T-cell (primary cell): ENCODE measurements around the gene SF3B6. TPM values are rescaled to one million over a fixed set of nuclear protein-coding genes. Genes with fewer than 3 reads are reported as not detected.

Experiments
- ATAC-seq, 4 experiments: fragments of 200-7000 bp in 3 of 4; fragments of 150-1000 bp in 1 of 4; cut with Tn5 transposase; replicated peaks in 1 of 4; 1 replicate in 3 of 4; 2 replicates in 1 of 4; pipeline ENCODE4 v1.10.0; 2021; ENCODE audit warnings: moderate library complexity in 3 of 4, mild to moderate bottlenecking in 2 of 4, moderate number of reproducible peaks in 1 of 4
- CTCF ChIA-PET, 2 donors: fragments of 300-600 bp; sonication (Branson Sonifier 250); formaldehyde crosslinking; loops; one replicate each; lab custom pipeline; 2022; ENCODE audit warnings: antibody characterized with exemption in 2 of 2; lab: Charles Lee
- POLR2A ChIA-PET, 2 donors: fragments of 300-600 bp; sonication (Branson Sonifier 250); formaldehyde crosslinking; loops; one replicate each; lab custom pipeline; 2022; ENCODE audit warnings: antibody characterized with exemption in 2 of 2; lab: Charles Lee
- DNase-seq, 35 experiments: peaks; one replicate each; pipeline versions ENCODE4 v3.0.0 to v3.0.0-alpha.2; 2013 to 2023
- H3K27ac ChIP-seq: one replicate; pipeline ENCODE4 v1.5.1; 2013; ENCODE audit warnings: low read length
- H3K27me3 ChIP-seq, 2 experiments: replicated peaks in 1 of 2; 1 replicate in 1 of 2; 2 replicates in 1 of 2; pipeline versions ENCODE4 v1.6.1 to v1.7.0; 2013; ENCODE audit warnings: low read length in 1 of 2, mixed read lengths in 1 of 2; ENCODE audit not compliant: control insufficient read depth in 2 of 2, insufficient read depth in 2 of 2; ENCODE audit errors: extremely low read depth in 1 of 2
- H3K36me3 ChIP-seq, 2 donors: 1 replicate in 1 of 2; 2 replicates in 1 of 2; pipeline versions ENCODE4 v1.6.1 to v1.7.0; 2013; ENCODE audit warnings: low read length in 1 of 2; ENCODE audit not compliant: control insufficient read depth in 2 of 2, insufficient read depth in 1 of 2; ENCODE audit errors: extremely low read depth in 1 of 2
- H3K4me1 ChIP-seq, 2 experiments: 1 replicate in 1 of 2; 2 replicates in 1 of 2; pipeline versions ENCODE4 v1.6.1 to v1.7.0; 2013; ENCODE audit warnings: low read length in 2 of 2, mixed read lengths in 1 of 2; ENCODE audit not compliant: insufficient read depth in 2 of 2, control insufficient read depth in 1 of 2; ENCODE audit errors: extremely low read depth in 1 of 2
- H3K4me3 ChIP-seq, 2 donors: 1 replicate in 1 of 2; 2 replicates in 1 of 2; pipeline versions ENCODE4 v1.5.1 to v1.7.0; 2013; ENCODE audit warnings: mild to moderate bottlenecking in 2 of 2, low read length in 1 of 2, moderate library complexity in 1 of 2; ENCODE audit not compliant: control insufficient read depth in 1 of 2; ENCODE audit errors: extremely low read depth in 1 of 2
- H3K9me3 ChIP-seq: 2 replicates; pipeline ENCODE4 v1.7.0; 2013
- H3K27ac Mint-ChIP-seq, 2 donors: one replicate each; pipeline ENCODE4 v1.8.0; 2020 to 2021; ENCODE audit warnings: mild to moderate bottlenecking in 2 of 2, mixed read lengths in 2 of 2
- H3K27me3 Mint-ChIP-seq, 2 donors: one replicate each; pipeline ENCODE4 v1.8.0; 2021 to 2022; ENCODE audit warnings: mixed read lengths in 2 of 2
- H3K36me3 Mint-ChIP-seq: one replicate; pipeline ENCODE4 v1.8.0; 2021; ENCODE audit warnings: mixed read lengths
- H3K4me1 Mint-ChIP-seq, 3 donors: one replicate each; pipeline ENCODE4 v1.8.0; 2020 to 2022; ENCODE audit warnings: mixed read lengths in 3 of 3, mild to moderate bottlenecking in 1 of 3
- H3K4me3 Mint-ChIP-seq, 3 donors: one replicate each; pipeline ENCODE4 v1.8.0; 2020 to 2022; ENCODE audit warnings: mild to moderate bottlenecking in 3 of 3, mixed read lengths in 3 of 3, moderate library complexity in 3 of 3
- H3K9me3 Mint-ChIP-seq, 3 donors: one replicate each; pipeline ENCODE4 v1.8.0; 2020 to 2022; ENCODE audit warnings: mixed read lengths in 3 of 3
- WGBS: methylation state at CpG from one replicate; pipeline ENCODE4 v1.1.5; 2013; ENCODE audit warnings: missing lambda C conversion rate; ENCODE audit not compliant: insufficient coverage; 5-methylcytosine and 5-hydroxymethylcytosine counted together
- total RNA-seq, 35 experiments: library from RNA in 6 of 35; stranded (reverse) in 6 of 35; fragments of 120-200 nt in 1 of 35; gene quantifications; one replicate each; pipeline versions ENCODE4 v1.2.1 to v1.2.4 and lab custom pipeline; 2013 to 2026

The SF3B6 gene
- total RNA-seq, 5 donors from 2014 or later (not counting 1 experiment from before 2014, with no cell fraction given), result 43.7 to 53.0 (median 47.0) TPM

DNA sequence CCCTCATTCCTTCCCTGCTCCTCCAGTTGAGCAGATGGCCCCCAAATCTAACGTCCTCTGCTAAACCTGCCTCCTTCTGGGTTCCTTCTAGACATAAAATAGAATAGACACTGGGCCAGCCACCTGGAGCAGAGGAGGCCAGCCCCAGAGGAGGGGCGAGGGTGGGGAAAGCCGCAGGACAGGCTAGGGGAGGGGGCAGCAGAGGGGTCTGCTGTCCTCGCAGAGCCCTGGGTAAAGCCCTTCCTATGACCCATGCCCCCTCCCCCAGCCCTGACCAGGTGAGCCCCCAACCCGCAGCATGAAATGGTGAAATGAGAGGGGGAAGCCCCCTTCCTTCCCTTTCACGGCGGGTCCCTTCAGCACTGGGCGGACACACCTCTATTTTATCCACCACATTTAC, 58.4 kb downstream of the SF3B6 start:
- ChIA-PET CTCF (no interaction called here), POLR2A (no interaction called here)
- no peaks in the 10 kb centered on the region for H3K4me1 ChIP-seq
- H3K27me3 ChIP-seq, result peaks cover 0 to 14% of the 10 kb centered on the region in 2 experiments
- no peaks in the 10 kb centered on the region for H3K4me1 Mint-ChIP-seq
- H3K27ac Mint-ChIP-seq, result no peak overlapping the region
- H3K9me3 Mint-ChIP-seq, result no peaks in the 10 kb centered on the region
- no peak overlapping the region for H3K27ac ChIP-seq
- H3K9me3 ChIP-seq, result no peaks in the 10 kb centered on the region
- H3K36me3 ChIP-seq, result peaks cover 0 to 3% of the 10 kb centered on the region in 2 donors
- peaks cover 9% of the 10 kb centered on the region for H3K36me3 Mint-ChIP-seq
- whole genome bisulfite sequencing, result 100% methylated on average over 2 of the region's 8 CpGs
- H3K4me3 Mint-ChIP-seq, result no peak overlapping the region
- H3K4me3 ChIP-seq, result no peak overlapping the region
- H3K27me3 Mint-ChIP-seq, result peaks cover under 1 to 7% of the 10 kb centered on the region in 2 donors
- DNase-seq (no peak), ATAC-seq (no peak)

Other genes with a start within 250 kb of the SF3B6 start
- gene ATAD2B, start 149.2 kb downstream of the SF3B6 start, total RNA-seq, result 10 to 100 TPM; 33.9 to 49.3 (median 40.6) TPM
- gene UBXN2A, start 135.9 kb downstream of the SF3B6 start, total RNA-seq, result 10 to 100 TPM; 10.1 to 14.3 (median 12.3) TPM
- gene MFSD2B, start 66.2 kb downstream of the SF3B6 start, total RNA-seq, result under 1 TPM in 3 of 5 donors, not detected in 2; 0.19 to 0.29 (median 0.21) TPM
- gene WDCP, start 28.9 kb downstream of the SF3B6 start, total RNA-seq, result 10 to 100 TPM in 3 of 5 donors, 1 to 10 TPM in 2; 6.1 to 18.9 (median 18.2) TPM
- gene FKBP1B, start 26.6 kb downstream of the SF3B6 start, total RNA-seq, result 1 to 10 TPM; 1.2 to 1.5 (median 1.2) TPM
- gene TP53I3, start 8.5 kb upstream of the SF3B6 start, total RNA-seq, result under 1 TPM; 0.47 to 0.68 (median 0.58) TPM
- under 1 TPM in 2 of 5 donors, not detected in 3; 0.28 to 0.49 TPM for gene PFN4, start 47.0 kb upstream of the SF3B6 start, total RNA-seq
- 10 to 100 TPM; 16.4 to 24.7 (median 18.5) TPM for gene FAM228B, start 47.1 kb upstream of the SF3B6 start, total RNA-seq
- under 1 TPM in 4 of 5 donors, not detected in 1; 0.20 to 0.70 (median 0.40) TPM for gene FAM228A, start 98.7 kb upstream of the SF3B6 start, total RNA-seq